Measurements from ENCODE around the gene BLOC1S3.

The BLOC1S3 gene

GRCh38 chr19:45146741-45147205 is 31.8 kb upstream of the BLOC1S3 start:
- no peak for DNase-seq

- no peak for DNase-seq
Observed at GRCh38 chr19:45147835-45148676, 30.5 kb upstream of the BLOC1S3 start.

- DNase-seq, result no peak
Observed at GRCh38 chr19:45149129-45149528, 29.5 kb upstream of the BLOC1S3 start.

GRCh38 chr19:45150180-45150579 is 28.4 kb upstream of the BLOC1S3 start:
- no peak for DNase-seq

GRCh38 chr19:45150751-45151281 is 27.8 kb upstream of the BLOC1S3 start:
- DNase-seq, result no peak

- DNase-seq, result no peak
Observed at GRCh38 chr19:45151320-45151719, 27.3 kb upstream of the BLOC1S3 start.

- DNase-seq, result no peak
Observed at GRCh38 chr19:45151821-45152503, 26.6 kb upstream of the BLOC1S3 start.

- peak; percentile 46 for DNase-seq
Observed at GRCh38 chr19:45152504-45153338, 25.9 kb upstream of the BLOC1S3 start.

GRCh38 chr19:45153339-45154063 is 25.1 kb upstream of the BLOC1S3 start:
- peak; percentile 39 for DNase-seq

GRCh38 chr19:45154064-45154827 is 24.3 kb upstream of the BLOC1S3 start:
- peak; percentile 24 for DNase-seq

- DNase-seq, result no peak
Observed at GRCh38 chr19:45156011-45156630, 22.5 kb upstream of the BLOC1S3 start.

GRCh38 chr19:45156751-45157150 is 21.8 kb upstream of the BLOC1S3 start:
- DNase-seq, result no peak

- DNase-seq, result no peak
Observed at GRCh38 chr19:45158503-45159209, 19.9 kb upstream of the BLOC1S3 start.

GRCh38 chr19:45159210-45159970 is 19.2 kb upstream of the BLOC1S3 start:
- DNase-seq, result no peak

- DNase-seq, result no peak
Observed at GRCh38 chr19:45159971-45160324, 18.6 kb upstream of the BLOC1S3 start.

- no peak for DNase-seq
Observed at GRCh38 chr19:45160870-45161737, 17.5 kb upstream of the BLOC1S3 start, which contains the start of gene NKPD1. NKPD1 (minus strand) TSS chr19:45160982; CDS start chr19:45160150, 832 bp downstream.

GRCh38 chr19:45161738-45162607 is 16.6 kb upstream of the BLOC1S3 start:
- no peak for DNase-seq
